Gastrocnemius medialis (tissue), 4 donors: Measurements from ENCODE around the gene MED10. TPM values are rescaled to one million over a fixed set of nuclear protein-coding genes. Genes with fewer than 3 reads are reported as not detected.

Source experiments
- ATAC-seq, 2 donors: fragments of 150-250 bp; one replicate each; pipeline ENCODE4 v1.9.1; 2016
- DNase-seq, 2 donors: peaks; one replicate each; pipeline ENCODE4 v3.0.0-alpha.2; 2019
- H3K27ac ChIP-seq, 4 donors: fragments of 200-600 bp; sonication (generic); 1 replicate in 1 of 4; 2 replicates in 3 of 4; pipeline ENCODE4 v1.5.1; 2016 to 2018; ENCODE audit warnings: mild to moderate bottlenecking in 2 of 4, moderate library complexity in 1 of 4
- H3K27me3 ChIP-seq, 3 donors: fragments of 200-600 bp; sonication (generic) in 2 of 3; 1 replicate in 1 of 3; 2 replicates in 2 of 3; pipeline versions ENCODE4 v1.5.1 to v1.6.0; 2016 to 2019; ENCODE audit warnings: mild to moderate bottlenecking in 1 of 3, moderate library complexity in 1 of 3
- H3K36me3 ChIP-seq, 2 donors: fragments of 200-600 bp; sonication (generic) in 1 of 2; one replicate each; pipeline ENCODE4 v1.5.1; 2017 to 2018
- H3K4me1 ChIP-seq, 2 donors: fragments of 200-600 bp; sonication (generic) in 1 of 2; one replicate each; pipeline ENCODE4 v1.5.1; 2016 to 2017; ENCODE audit warnings: mild to moderate bottlenecking in 2 of 2
- H3K4me3 ChIP-seq, 4 donors: fragments of 200-600 bp; sonication (generic) in 3 of 4; 1 replicate in 1 of 4; 2 replicates in 3 of 4; pipeline ENCODE4 v1.5.1; 2016 to 2019; ENCODE audit warnings: mild to moderate bottlenecking in 2 of 4
- H3K9me3 ChIP-seq, 3 donors: fragments of 200-600 bp; sonication (generic) in 2 of 3; 1 replicate in 1 of 3; 2 replicates in 2 of 3; pipeline ENCODE4 v1.5.1; 2016 to 2019
- CTCF ChIP-seq, 5 experiments: fragments of 450-650 bp in 3 of 5; fragments of 200-600 bp in 2 of 5; sonication (generic) in 2 of 5; IDR thresholded peaks in 4 of 5; conservative IDR thresholded peaks in 1 of 5; 1 replicate in 4 of 5; 2 replicates in 1 of 5; pipeline ENCODE4 v1.5.1; 2016 to 2019; ENCODE audit warnings: antibody characterized with exemption in 5 of 5, mild to moderate bottlenecking in 3 of 5, moderate library complexity in 3 of 5
- POLR2A ChIP-seq, 2 donors: fragments of 450-650 bp; IDR thresholded peaks; one replicate each; pipeline ENCODE4 v1.6.1; 2017; ENCODE audit warnings: antibody characterized with exemption in 2 of 2, mild to moderate bottlenecking in 2 of 2, moderate library complexity in 2 of 2
- in situ Hi-C, 4 donors: fragments of 200-750 bp; cut with MboI; loops; one replicate each; pipeline versions ENCODE4 v1.15.0 to v1.8.0; 2017; ENCODE audit warnings: low sequenced_read_pairs in 4 of 4
- intact Hi-C: fragments of 100-400 bp; cut with DNase I; formaldehyde crosslinking; loops from one replicate; pipeline ENCODE4 v1.15.1; 2023; ENCODE audit warnings: low total_unique reads
- total RNA-seq, 4 donors: library from RNA; depleted of rRNA; stranded (reverse); fragments of >200 nt; gene quantifications; one replicate each; pipeline versions ENCODE4 v1.1.0 to v1.2.3, GENCODE V29; 2016

MED10 gene
- total RNA-seq, 4 donors from 2014 or later, result 15.9 to 37.5 (median 32.2) TPM

GRCh38 chr5:6412811-6413210 is 34.5 kb upstream of the MED10 start:
- no peaks in the 10 kb centered on the region for H3K36me3 ChIP-seq
- H3K9me3 ChIP-seq, result no peaks in the 10 kb centered on the region
- ATAC-seq (no peak), DNase-seq (no peak)
- in situ Hi-C loops (no loop called here), intact Hi-C loops (no loop called here)
- TF ChIP-seq CTCF (IDR thresholded peaks at IDR 0.05 in 4 of 5, conservative IDR thresholded peaks at IDR 0.05 in 1 of 5), result no peak
- TF ChIP-seq POLR2A (IDR thresholded peaks at IDR 0.05), result no peak
- H3K4me1 ChIP-seq, result no peaks in the 10 kb centered on the region
- no peak overlapping the region for H3K27ac ChIP-seq
- no peaks in the 10 kb centered on the region for H3K27me3 ChIP-seq
- no peak overlapping the region for H3K4me3 ChIP-seq

- Histone ChIP-seq H3K4me1 (no peaks in the 10 kb centered on the region), H3K9me3 (no peaks in the 10 kb centered on the region), H3K36me3 (no peaks in the 10 kb centered on the region), H3K27me3 (no peaks in the 10 kb centered on the region), H3K27ac (no peak overlapping the region), H3K4me3 (no peak overlapping the region)
- ATAC-seq (no peak), DNase-seq (no peak)
- intact Hi-C loops, result no loop called here
- in situ Hi-C loops, result no loop called here
- TF ChIP-seq POLR2A (IDR thresholded peaks at IDR 0.05) (no peak), CTCF (IDR thresholded peaks at IDR 0.05 in 4 of 5, conservative IDR thresholded peaks at IDR 0.05 in 1 of 5) (no peak)
These were observed 32.8 kb upstream of the MED10 start for GRCh38 chr5:6411141-6411540.

GRCh38 chr5:6410421-6410820 is 32.1 kb upstream of the MED10 start:
- no peak for TF ChIP-seq CTCF (IDR thresholded peaks at IDR 0.05 in 4 of 5, conservative IDR thresholded peaks at IDR 0.05 in 1 of 5)
- TF ChIP-seq POLR2A (IDR thresholded peaks at IDR 0.05), result no peak
- no peaks in the 10 kb centered on the region for H3K4me1 ChIP-seq
- ATAC-seq (no peak), DNase-seq (no peak)
- intact Hi-C loops (no loop called here), in situ Hi-C loops (no loop called here)
- no peaks in the 10 kb centered on the region for H3K36me3 ChIP-seq
- H3K9me3 ChIP-seq, result no peaks in the 10 kb centered on the region
- H3K27ac ChIP-seq, result no peak overlapping the region
- no peaks in the 10 kb centered on the region for H3K27me3 ChIP-seq
- no peak overlapping the region for H3K4me3 ChIP-seq

GRCh38 chr5:6408627-6409446 is 30.5 kb upstream of the MED10 start:
- Histone ChIP-seq H3K27me3 (no peaks in the 10 kb centered on the region), H3K27ac (no peak overlapping the region), H3K4me3 (no peak overlapping the region), H3K9me3 (no peaks in the 10 kb centered on the region), H3K36me3 (no peaks in the 10 kb centered on the region), H3K4me1 (no peaks in the 10 kb centered on the region)
- no peak for DNase-seq
- intact Hi-C loops, result no loop called here
- in situ Hi-C loops, result no loop called here
- ATAC-seq, result no peak
- TF ChIP-seq CTCF (IDR thresholded peaks at IDR 0.05 in 4 of 5, conservative IDR thresholded peaks at IDR 0.05 in 1 of 5) (no peak), POLR2A (IDR thresholded peaks at IDR 0.05) (no peak)

- Histone ChIP-seq H3K36me3 (no peaks in the 10 kb centered on the region), H3K4me3 (no peak overlapping the region), H3K9me3 (no peaks in the 10 kb centered on the region), H3K27ac (no peak overlapping the region), H3K27me3 (no peaks in the 10 kb centered on the region), H3K4me1 (no peaks in the 10 kb centered on the region)
- TF ChIP-seq CTCF (IDR thresholded peaks at IDR 0.05 in 4 of 5, conservative IDR thresholded peaks at IDR 0.05 in 1 of 5) (no peak), POLR2A (IDR thresholded peaks at IDR 0.05) (no peak)
- ATAC-seq (no peak), DNase-seq (no peak)
- in situ Hi-C loops, result no loop called here
- intact Hi-C loops, result no loop called here
These were observed 29.9 kb upstream of the MED10 start for GRCh38 chr5:6408260-6408596.
